Kidney epithelial cell (primary cell): Measurements from ENCODE around the gene RAG1. TPM values are rescaled to one million over a fixed set of nuclear protein-coding genes. Genes with fewer than 3 reads are reported as not detected.

Experiments
- DNase-seq: peaks from one replicate; pipeline ENCODE4 v3.0.0-alpha.2; 2010; ENCODE audit warnings: low read depth
- H3K27me3 ChIP-seq: 2 replicates; pipeline ENCODE4 v1.6.0; 2011; ENCODE audit warnings: low read length; ENCODE audit not compliant: control insufficient read depth, insufficient read depth
- H3K36me3 ChIP-seq: 2 replicates; pipeline ENCODE4 v1.5.1; 2011; ENCODE audit warnings: low read length; ENCODE audit not compliant: control insufficient read depth, insufficient read depth
- H3K4me3 ChIP-seq: 2 replicates; pipeline ENCODE4 v1.5.1; 2011; ENCODE audit warnings: low read depth, mild to moderate bottlenecking, control low read depth, low read length
- total RNA-seq: library from RNA; depleted of rRNA; stranded (reverse); fragments of >200 nt; gene quantifications from 2 replicates; pipeline ENCODE4 v1.2.3, GENCODE V29; 2015
- TF ChIP-seq, protein P1 (sequence below): IDR thresholded peaks from 2 replicates; pipeline ENCODE4 v1.5.1; 2011; ENCODE audit warnings: mild to moderate bottlenecking, moderate library complexity, low read length, control low read depth, inconsistent platforms; ENCODE audit not compliant: insufficient read depth, poor library complexity, severe bottlenecking

Gene RAG1
- total RNA-seq, 1 donor from 2014 or later, result 2.5 TPM

DNA sequence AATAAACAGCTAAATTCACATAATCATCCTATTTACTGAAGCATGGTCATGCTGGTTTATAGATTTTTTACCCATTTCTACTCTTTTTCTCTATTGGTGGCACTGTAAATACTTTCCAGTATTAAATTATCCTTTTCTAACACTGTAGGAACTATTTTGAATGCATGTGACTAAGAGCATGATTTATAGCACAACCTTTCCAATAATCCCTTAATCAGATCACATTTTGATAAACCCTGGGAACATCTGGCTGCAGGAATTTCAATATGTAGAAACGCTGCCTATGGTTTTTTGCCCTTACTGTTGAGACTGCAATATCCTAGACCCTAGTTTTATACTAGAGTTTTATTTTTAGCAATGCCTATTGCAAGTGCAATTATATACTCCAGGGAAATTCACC is 10.7 kb downstream of the RAG1 start:
- Histone ChIP-seq H3K27me3 (no peaks in the 10 kb centered on the region), H3K36me3 (no peaks in the 10 kb centered on the region), H3K4me3 (no peak overlapping the region)
- TF ChIP-seq, protein P1, sequence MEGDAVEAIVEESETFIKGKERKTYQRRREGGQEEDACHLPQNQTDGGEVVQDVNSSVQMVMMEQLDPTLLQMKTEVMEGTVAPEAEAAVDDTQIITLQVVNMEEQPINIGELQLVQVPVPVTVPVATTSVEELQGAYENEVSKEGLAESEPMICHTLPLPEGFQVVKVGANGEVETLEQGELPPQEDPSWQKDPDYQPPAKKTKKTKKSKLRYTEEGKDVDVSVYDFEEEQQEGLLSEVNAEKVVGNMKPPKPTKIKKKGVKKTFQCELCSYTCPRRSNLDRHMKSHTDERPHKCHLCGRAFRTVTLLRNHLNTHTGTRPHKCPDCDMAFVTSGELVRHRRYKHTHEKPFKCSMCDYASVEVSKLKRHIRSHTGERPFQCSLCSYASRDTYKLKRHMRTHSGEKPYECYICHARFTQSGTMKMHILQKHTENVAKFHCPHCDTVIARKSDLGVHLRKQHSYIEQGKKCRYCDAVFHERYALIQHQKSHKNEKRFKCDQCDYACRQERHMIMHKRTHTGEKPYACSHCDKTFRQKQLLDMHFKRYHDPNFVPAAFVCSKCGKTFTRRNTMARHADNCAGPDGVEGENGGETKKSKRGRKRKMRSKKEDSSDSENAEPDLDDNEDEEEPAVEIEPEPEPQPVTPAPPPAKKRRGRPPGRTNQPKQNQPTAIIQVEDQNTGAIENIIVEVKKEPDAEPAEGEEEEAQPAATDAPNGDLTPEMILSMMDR, result no peak
- no peak for DNase-seq

DNA sequence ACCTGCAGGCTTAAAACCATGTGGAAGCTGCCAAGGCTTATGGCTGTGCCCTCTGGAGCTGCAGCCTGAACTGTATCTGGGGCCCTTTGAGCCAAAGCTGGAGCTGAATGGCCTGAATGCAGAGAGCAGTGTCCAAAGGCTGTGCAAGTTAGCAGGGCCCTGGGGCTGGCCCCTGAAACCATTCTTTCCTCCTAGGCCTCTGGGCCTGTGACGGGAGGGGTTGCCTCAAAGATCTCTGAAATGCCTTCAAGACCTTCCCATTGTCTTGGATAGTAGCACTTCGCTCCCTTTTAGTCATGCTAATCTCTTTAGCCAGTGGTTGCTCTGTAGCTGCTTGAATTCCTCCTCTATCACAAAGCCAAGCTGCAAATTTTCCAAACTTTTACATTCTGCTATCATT is 13.7 kb downstream of the RAG1 start:
- DNase-seq, result no peak
- Histone ChIP-seq H3K36me3 (no peaks in the 10 kb centered on the region), H3K4me3 (no peak overlapping the region), H3K27me3 (peaks cover 2% of the 10 kb centered on the region)
- TF ChIP-seq, protein P1, result no peak

DNA sequence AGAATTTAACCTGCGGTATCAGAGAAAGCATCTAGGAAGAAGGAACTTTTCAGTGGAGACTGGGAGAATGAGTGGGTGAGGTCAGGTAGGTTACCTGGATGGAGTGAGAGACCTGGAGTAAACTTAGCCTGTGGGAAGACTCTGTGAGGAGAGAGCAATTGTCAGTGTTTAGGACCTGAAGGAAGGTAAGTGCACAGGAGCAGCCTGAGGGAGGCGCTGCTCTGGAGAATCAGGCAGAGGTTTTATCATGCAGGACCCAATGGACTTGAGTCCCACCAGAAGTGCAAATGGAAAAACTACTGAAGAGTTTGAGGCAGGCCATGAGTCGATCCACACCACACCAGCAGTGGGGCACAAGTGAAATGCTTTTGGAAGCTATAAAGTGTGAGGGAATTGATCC is 15.9 kb downstream of the RAG1 start:
- no peak for DNase-seq
- TF ChIP-seq, protein P1, result no peak
- Histone ChIP-seq H3K27me3 (peaks cover 2% of the 10 kb centered on the region), H3K4me3 (no peak overlapping the region), H3K36me3 (no peaks in the 10 kb centered on the region)

DNA sequence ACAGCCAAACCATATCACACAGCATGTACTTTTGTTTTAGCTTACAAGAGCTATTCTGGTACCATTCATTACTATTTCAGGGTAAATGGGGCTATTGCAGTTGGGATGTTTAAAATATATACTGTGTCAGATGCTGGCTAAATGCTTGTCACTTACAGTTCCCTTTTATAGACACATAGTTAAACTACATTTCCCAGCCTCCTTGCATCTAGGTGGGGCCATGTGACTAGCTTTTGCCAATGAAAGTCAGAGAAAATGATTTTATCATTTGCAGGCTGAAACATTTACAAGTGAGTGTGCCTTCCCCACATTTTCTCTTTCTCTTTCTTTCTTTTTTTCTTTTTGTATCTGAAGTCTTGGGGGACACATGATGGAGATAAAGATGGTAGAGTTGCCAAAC is 18.7 kb downstream of the RAG1 start:
- Histone ChIP-seq H3K27me3 (peaks cover 2% of the 10 kb centered on the region), H3K36me3 (no peaks in the 10 kb centered on the region), H3K4me3 (no peak overlapping the region)
- TF ChIP-seq, protein P1, result no peak
- DNase-seq, result no peak

DNA sequence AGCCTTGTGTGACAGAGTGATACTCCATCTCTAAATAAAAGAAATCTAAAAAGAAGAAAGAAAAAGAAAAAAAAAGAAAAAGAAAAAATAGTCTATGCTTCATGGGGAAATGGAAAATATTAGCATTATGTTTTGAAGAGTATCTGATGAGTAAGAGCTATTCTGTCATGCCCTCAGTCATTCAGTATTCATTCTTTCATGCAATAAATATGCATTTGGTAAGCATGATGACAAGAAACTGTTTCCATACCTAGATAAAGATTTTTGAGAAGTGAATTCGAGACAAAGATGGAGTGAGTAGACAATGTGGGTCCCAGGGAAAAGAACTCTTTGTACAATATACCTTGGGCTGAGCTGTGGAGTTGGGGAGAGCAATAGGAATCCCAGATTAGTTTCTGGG is 20.3 kb downstream of the RAG1 start:
- H3K27me3 ChIP-seq, result peaks cover 2% of the 10 kb centered on the region
- DNase-seq, result no peak
- H3K36me3 ChIP-seq, result no peaks in the 10 kb centered on the region
- no peak overlapping the region for H3K4me3 ChIP-seq
- TF ChIP-seq, protein P1, result no peak

DNA sequence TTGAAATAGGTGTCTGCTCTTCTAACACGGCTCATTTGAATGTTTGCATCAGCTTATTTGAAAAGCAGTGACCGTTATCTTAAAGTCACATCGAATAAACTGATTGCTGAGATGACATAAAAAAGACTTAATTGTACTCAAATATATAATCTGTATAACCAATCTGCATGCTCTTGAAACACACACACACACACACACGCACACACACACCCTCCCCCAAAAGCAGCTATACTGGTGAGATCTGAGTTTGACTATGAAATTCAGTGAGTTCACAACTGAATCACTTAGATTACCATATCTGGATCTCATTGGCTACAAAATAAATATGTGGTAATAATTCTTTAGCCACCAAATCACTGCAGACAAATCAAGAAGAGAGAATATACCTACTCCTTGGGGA is 22.7 kb downstream of the RAG1 start:
- TF ChIP-seq, protein P1, result no peak
- Histone ChIP-seq H3K4me3 (no peak overlapping the region), H3K27me3 (peaks cover 2% of the 10 kb centered on the region), H3K36me3 (no peaks in the 10 kb centered on the region)
- DNase-seq, result no peak
